Measurements from ENCODE around the gene VWA5B2. TPM values are rescaled to one million over a fixed set of nuclear protein-coding genes. Genes with fewer than 3 reads are reported as not detected.

Gene VWA5B2
- total and polyA plus RNA-seq, 9 of the 15 experiments (the other 6 are each of a cell fraction or from before 2014, with no cell fraction given), result 0.04 TPM; not detected in 8

DNA sequence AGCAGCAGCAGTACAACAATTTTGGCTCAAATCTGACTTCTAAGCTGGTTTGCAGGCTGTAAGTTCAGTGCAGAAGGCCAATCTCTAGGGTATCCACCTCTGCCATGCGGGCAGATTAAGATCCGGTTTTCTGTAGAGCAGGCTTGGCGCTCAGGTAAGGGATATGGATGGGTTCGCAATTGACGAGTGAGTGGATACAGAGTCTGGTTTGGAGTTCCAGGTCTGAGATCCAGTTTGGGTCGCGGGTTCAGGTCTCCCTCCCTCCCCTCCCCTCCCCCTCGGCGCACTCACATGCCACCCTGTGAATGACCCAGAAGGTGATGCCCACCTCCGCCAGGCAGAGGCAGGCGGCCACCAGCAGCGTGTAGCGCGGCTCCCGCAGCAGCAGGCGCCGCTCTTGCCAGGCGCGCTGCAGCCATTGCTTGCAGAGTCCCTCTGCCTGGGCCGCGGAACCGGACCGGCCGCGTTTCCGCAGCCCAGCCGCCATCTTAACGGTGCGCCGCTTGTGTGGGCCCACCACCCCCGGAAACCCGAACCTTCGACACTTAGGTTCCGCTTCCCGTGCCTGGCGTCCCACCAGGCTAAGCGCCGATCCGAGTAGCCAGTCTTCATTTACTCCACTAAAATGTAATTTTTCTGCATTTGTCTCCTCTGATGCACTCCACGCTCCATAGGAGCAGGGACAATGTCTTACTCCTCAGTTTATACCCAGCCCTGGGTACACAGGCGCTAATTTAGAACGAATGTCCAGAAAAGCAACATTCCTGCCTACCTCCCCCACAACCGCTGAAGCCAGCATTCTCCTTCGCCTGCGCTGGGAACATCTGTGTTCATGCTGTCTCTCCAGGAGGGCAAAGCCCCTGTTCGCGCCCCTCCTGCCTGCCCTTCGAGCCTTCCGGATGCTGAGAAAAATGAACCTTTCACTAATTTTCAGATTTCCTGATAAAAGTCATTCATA, 19.3 kb downstream of the VWA5B2 start, which contains the start of gene ALG3:
ALG3 (minus strand) TSS at position 509 of the 958 bp plus-strand sequence; CDS start at position 487, 22 bp downstream.
- BruUV-seq (replicated peaks), result no TSS peak
- ChIA-PET CTCF (ENCODE audit: low intra/inter-chr PET ratio) (interaction anchor here (0.6 to 2.0 kb wide), 4 partner anchors 41 to 354 kb away, joined by 3 to 9 read pairs (median 6); no protein-coding TSS in a partner anchor), POLR2A (interaction anchor here (1.1 kb wide), 1 partner anchor 9 kb away, joined by 4 read pairs; no protein-coding TSS in a partner anchor)
- H3K27me3 ChIP-seq (ENCODE audit: control insufficient read depth in 2 of 2, insufficient read depth in 2 of 2, low read length in 2 of 2), result no peaks in the 10 kb centered on the region
- H2AFZ ChIP-seq (ENCODE audit: low read depth, low read length), result peak within 1 kb of the TSS; percentile 86
- no peaks in the 10 kb centered on the region for H3K9me3 ChIP-seq (replicated peaks; ENCODE audit: control insufficient read depth, insufficient read depth, low read depth, low read length)
- H4K20me1 ChIP-seq (replicated peaks; ENCODE audit: control insufficient read depth, insufficient read depth, low read length), result no peaks in the 10 kb centered on the region
- peak within 1 kb of the TSS; percentile 96 to 97 for H3K9ac ChIP-seq (ENCODE audit: insufficient read depth in 1 of 2, low read depth in 2 of 2, low read length in 2 of 2)
- H3K4me1 ChIP-seq (replicated peaks in 1 of 2; ENCODE audit: control insufficient read depth in 2 of 2, insufficient read depth in 2 of 2, low read length in 2 of 2), result peaks cover 3 to 9% of the 10 kb centered on the region in 2 experiments; a peak in 3 of 5 replicates
- peak within 1 kb of the TSS; percentile 95 for H3K27ac ChIP-seq (ENCODE audit: extremely low read depth, low read depth, low read length)
- intact Hi-C loops (cut with micrococcal nuclease) (loop anchor here (2.0 to 10.0 kb wide), 4 partner anchors 50 to 231 kb away; partner anchors contain the start of genes ABCC5 and PSMD2), in situ Hi-C loops (cut with MboI) (loop anchor here (10.0 kb wide), 1 partner anchor 234 kb away; the partner anchor contains the start of gene ABCC5)
- H3K79me2 ChIP-seq (ENCODE audit: control insufficient read depth, insufficient read depth, low read length), result peaks cover 33% of the 10 kb centered on the region
- DNase-seq (ENCODE audit: extremely low read depth in 1 of 4, low spot score in 3 of 4) (peak; percentile 75 to 94 (median 80)), FAIRE-seq (no peak), ATAC-seq (peak; percentile 70)
- peaks cover 26% of the 10 kb centered on the region for H3K36me3 ChIP-seq (ENCODE audit: control insufficient read depth, insufficient read depth, low read length)
- WGBS (ENCODE audit: insufficient coverage, low coverage, missing lambda C conversion rate), result under 1% methylated on average over 42 of the region's 49 CpGs
- H3K9me1 ChIP-seq (ENCODE audit: control insufficient read depth, insufficient read depth, low read length), result no peaks in the 10 kb centered on the region
- H3K4me3 ChIP-seq, result peak within 1 kb of the TSS; percentile 96
- H3K4me2 ChIP-seq (ENCODE audit: insufficient read depth, low read length), result peak within 1 kb of the TSS; percentile 99
- TF ChIP-seq SMAD3 (CRISPR knock-in tag; conservative IDR thresholded peaks at IDR 0.05) (0 out of 2 replicates have a peak, but pooled peaks have one; percentile 33), ILF3 (IDR thresholded peaks at IDR 0.05; ENCODE audit: borderline replicate concordance) (0 out of 2 replicates have a peak, but pooled peaks have one; percentile 72), BHLHE40 (IDR thresholded peaks at IDR 0.05; ENCODE audit: low read length) (peak; percentile 66), POU5F1 (IDR thresholded peaks at IDR 0.05; ENCODE audit: borderline replicate concordance, low read depth, low read length, partially characterized antibody) (no peak), SMARCB1 (IDR thresholded peaks at IDR 0.05; ENCODE audit: insufficient read length, low read depth) (no peak), ZNF507 (tag; conservative IDR thresholded peaks at IDR 0.05) (no peak), CHCHD3 (CRISPR knock-in tag; IDR thresholded peaks at IDR 0.05) (no peak; the same call in 1 of the 2 replicates), STAG1 (CRISPR knock-in tag; IDR thresholded peaks at IDR 0.05; ENCODE audit: borderline replicate concordance) (no peak), SRSF7 (optimal IDR thresholded peaks at IDR 0.05; ENCODE audit: low read depth, low read length) (no peak), ZNF75A (CRISPR knock-in tag; IDR thresholded peaks at IDR 0.05) (no peak), NFIC (IDR thresholded peaks at IDR 0.05) (peak; percentile 76), SMARCA4 (IDR thresholded peaks at IDR 0.05) (no peak)
- TF ChIP-seq, protein P1, sequence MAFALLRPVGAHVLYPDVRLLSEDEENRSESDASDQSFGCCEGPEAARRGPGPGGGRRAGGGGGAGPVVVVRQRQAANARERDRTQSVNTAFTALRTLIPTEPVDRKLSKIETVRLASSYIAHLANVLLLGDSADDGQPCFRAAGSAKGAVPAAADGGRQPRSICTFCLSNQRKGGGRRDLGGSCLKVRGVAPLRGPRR (CRISPR knock-in tag; IDR thresholded peaks at IDR 0.05), result no peak
- TF ChIP-seq, protein P2, sequence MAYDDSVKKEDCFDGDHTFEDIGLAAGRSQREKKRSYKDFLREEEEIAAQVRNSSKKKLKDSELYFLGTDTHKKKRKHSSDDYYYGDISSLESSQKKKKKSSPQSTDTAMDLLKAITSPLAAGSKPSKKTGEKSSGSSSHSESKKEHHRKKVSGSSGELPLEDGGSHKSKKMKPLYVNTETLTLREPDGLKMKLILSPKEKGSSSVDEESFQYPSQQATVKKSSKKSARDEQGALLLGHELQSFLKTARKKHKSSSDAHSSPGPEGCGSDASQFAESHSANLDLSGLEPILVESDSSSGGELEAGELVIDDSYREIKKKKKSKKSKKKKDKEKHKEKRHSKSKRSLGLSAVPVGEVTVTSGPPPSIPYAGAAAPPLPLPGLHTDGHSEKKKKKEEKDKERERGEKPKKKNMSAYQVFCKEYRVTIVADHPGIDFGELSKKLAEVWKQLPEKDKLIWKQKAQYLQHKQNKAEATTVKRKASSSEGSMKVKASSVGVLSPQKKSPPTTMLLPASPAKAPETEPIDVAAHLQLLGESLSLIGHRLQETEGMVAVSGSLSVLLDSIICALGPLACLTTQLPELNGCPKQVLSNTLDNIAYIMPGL (CRISPR knock-in tag; IDR thresholded peaks at IDR 0.05), result peak; percentile 61; the same call in 1 of the 2 replicates
- TF ChIP-seq, protein P3, sequence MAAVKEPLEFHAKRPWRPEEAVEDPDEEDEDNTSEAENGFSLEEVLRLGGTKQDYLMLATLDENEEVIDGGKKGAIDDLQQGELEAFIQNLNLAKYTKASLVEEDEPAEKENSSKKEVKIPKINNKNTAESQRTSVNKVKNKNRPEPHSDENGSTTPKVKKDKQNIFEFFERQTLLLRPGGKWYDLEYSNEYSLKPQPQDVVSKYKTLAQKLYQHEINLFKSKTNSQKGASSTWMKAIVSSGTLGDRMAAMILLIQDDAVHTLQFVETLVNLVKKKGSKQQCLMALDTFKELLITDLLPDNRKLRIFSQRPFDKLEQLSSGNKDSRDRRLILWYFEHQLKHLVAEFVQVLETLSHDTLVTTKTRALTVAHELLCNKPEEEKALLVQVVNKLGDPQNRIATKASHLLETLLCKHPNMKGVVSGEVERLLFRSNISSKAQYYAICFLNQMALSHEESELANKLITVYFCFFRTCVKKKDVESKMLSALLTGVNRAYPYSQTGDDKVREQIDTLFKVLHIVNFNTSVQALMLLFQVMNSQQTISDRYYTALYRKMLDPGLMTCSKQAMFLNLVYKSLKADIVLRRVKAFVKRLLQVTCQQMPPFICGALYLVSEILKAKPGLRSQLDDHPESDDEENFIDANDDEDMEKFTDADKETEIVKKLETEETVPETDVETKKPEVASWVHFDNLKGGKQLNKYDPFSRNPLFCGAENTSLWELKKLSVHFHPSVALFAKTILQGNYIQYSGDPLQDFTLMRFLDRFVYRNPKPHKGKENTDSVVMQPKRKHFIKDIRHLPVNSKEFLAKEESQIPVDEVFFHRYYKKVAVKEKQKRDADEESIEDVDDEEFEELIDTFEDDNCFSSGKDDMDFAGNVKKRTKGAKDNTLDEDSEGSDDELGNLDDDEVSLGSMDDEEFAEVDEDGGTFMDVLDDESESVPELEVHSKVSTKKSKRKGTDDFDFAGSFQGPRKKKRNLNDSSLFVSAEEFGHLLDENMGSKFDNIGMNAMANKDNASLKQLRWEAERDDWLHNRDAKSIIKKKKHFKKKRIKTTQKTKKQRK (IDR thresholded peaks at IDR 0.05; ENCODE audit: borderline replicate concordance, low read depth, low read length), result no peak

All from K562 (cell line).